Activated naive CD8-positive, alpha-beta T cell treated with anti-CD3 and anti-CD28 coated beads, Interleukin-2, amount 50 U/mL, for 24 hours (primary cell): ENCODE measurements around the gene NDUFS8.
A peak's percentile ranks its signal among the peaks of the same experiment; 100 is the strongest.

Experiments used
- ATAC-seq: fragments of 150-1000 bp; cut with Tn5 transposase; one replicate; pipeline ENCODE4 v1.10.0; 2021
- DNase-seq: peaks from one replicate; pipeline ENCODE4 v3.0.0; 2021
- H3K27ac Mint-ChIP-seq: one replicate; pipeline ENCODE4 v1.8.0; 2021; ENCODE audit warnings: mild to moderate bottlenecking, mixed read lengths
- H3K27me3 Mint-ChIP-seq: one replicate; pipeline ENCODE4 v1.8.0; 2021; ENCODE audit warnings: mixed read lengths
- H3K36me3 Mint-ChIP-seq: one replicate; pipeline ENCODE4 v1.8.0; 2021; ENCODE audit warnings: low read depth, mixed read lengths
- H3K4me1 Mint-ChIP-seq: one replicate; pipeline ENCODE4 v1.8.0; 2021; ENCODE audit warnings: mixed read lengths
- H3K4me3 Mint-ChIP-seq: one replicate; pipeline ENCODE4 v1.8.0; 2021; ENCODE audit warnings: mild to moderate bottlenecking, moderate library complexity, mixed read lengths
- H3K9me3 Mint-ChIP-seq: one replicate; pipeline ENCODE4 v1.8.0; 2021; ENCODE audit warnings: mixed read lengths

The NDUFS8 gene

DNA sequence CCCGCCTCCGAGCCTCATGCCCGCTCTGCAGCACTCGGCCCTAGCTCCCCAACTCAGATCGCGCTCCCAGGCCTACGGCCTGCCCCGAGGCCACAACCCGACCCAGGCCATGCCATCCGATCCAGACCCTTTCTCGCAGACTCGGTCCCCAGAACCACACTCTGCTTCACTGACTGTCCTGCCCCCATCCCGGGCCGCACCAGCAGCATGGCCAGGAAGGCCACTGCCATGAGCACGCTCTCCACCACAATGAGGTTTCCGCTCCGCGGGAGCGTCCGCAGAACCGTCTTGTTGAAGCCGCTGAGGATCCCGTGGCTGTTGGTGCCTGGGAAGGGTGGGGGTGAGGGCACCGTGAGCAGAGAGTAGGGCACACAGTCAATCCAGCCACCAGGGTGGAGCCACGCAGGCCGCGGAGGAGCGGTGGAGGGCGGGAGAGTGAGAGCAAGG lies 33.0 kb upstream of the NDUFS8 start:
- ATAC-seq (no peak), DNase-seq (no peak)
- H3K4me3 Mint-ChIP-seq = no peak overlapping the region
- H3K9me3 Mint-ChIP-seq = no peaks in the 10 kb centered on the region
- H3K4me1 Mint-ChIP-seq = peaks cover 27% of the 10 kb centered on the region
- H3K27me3 Mint-ChIP-seq = no peaks in the 10 kb centered on the region
- peaks cover 4% of the 10 kb centered on the region for H3K36me3 Mint-ChIP-seq
- H3K27ac Mint-ChIP-seq = no peak overlapping the region

DNA sequence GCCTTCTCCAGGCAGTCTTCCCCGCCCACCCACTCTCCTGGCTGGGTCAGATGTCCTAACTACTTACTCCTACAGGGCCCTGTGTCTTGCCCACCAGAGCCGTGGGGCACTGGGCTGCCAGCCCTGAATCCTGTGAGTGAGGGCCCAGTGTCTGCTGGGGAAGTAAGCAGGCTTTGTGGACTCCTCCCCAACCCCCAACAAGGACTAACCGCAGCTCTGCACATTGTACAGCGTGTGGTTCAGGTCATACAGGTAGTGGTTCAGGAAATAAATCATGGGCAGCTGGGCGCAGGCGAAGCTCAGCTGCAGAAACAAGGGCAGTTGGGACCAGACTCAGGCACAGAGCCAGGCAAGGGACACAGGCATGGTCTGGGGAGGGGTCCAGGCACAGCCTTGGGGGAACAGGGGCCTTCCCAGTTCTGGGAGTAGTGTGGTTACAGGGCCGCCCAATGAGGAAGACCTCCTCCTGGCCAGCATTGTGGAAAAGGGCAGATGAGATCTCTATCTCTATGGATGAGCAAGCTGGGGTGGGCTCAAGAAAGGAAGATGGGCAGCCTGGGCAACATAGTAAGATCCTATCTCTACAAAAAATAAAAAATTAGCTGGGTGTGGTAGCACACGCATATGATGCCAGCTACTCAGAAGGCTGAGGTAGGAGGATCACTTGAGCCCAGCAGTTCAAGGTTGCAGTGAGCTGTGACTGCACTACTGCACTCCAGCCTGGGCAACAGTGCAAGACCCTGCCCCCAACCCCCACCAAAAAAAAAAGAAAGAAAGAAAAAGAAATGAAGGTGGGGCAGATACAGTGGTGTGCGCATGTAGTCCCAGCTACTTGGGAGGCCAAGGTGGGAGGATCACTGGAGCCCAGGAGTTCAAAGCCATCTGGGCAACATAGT lies 32.1 kb upstream of the NDUFS8 start:
- Mint-ChIP-seq H3K4me1 (peaks cover 33% of the 10 kb centered on the region), H3K36me3 (peaks cover 4% of the 10 kb centered on the region), H3K27ac (no peak overlapping the region), H3K27me3 (no peaks in the 10 kb centered on the region), H3K9me3 (no peaks in the 10 kb centered on the region), H3K4me3 (no peak overlapping the region)
- DNase-seq (no peak), ATAC-seq (no peak)

DNA sequence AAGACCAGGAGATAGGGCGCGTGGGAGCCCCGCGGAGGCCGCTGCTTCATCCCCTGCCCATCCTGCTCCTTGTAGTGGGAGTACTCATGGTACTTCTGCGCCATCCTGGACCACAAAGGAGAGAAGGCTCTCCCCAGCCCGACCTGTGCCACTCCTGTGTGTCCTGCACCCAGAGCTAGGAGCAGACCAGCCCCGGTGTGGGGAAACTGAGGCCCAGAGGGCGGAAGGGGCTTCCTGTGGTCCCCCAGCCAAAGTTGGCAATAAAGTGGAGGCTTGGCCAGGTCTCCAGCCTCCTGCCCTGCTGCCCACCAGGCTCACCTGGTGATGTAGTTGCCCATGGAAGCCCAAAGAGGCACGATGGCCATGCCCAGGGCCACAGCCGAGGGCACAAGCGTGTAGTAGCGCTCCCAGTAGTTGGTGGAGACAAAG lies 31.3 kb upstream of the NDUFS8 start:
- H3K36me3 Mint-ChIP-seq = peaks cover 4% of the 10 kb centered on the region
- H3K4me3 Mint-ChIP-seq = no peak overlapping the region
- no peak overlapping the region for H3K27ac Mint-ChIP-seq
- DNase-seq (no peak), ATAC-seq (no peak)
- peaks cover 31% of the 10 kb centered on the region for H3K4me1 Mint-ChIP-seq
- H3K9me3 Mint-ChIP-seq = no peaks in the 10 kb centered on the region
- no peaks in the 10 kb centered on the region for H3K27me3 Mint-ChIP-seq

DNA sequence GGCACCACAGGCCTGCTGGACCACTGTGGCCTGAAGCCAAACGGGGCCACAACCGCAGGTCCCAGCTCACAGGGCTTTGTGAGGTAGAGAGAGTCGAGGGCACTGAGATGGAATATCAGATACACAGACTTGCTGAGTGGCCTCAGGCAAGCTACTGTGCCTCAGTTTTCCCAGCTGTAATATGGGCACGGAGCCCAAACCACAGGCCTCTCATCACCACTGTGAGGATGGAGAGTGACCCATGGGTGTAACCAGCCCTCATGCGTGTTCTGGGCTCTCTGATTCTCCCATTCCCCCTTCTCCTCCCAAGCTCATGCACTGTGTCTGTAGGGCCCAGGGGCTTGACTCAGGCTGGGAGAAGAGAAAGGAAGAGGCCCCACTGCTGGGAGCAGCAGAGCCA lies 30.8 kb upstream of the NDUFS8 start:
- Mint-ChIP-seq H3K27ac (no peak overlapping the region), H3K4me1 (peaks cover 34% of the 10 kb centered on the region), H3K36me3 (peaks cover 4% of the 10 kb centered on the region), H3K9me3 (no peaks in the 10 kb centered on the region), H3K27me3 (no peaks in the 10 kb centered on the region), H3K4me3 (no peak overlapping the region)
- no peak for ATAC-seq
- no peak for DNase-seq

DNA sequence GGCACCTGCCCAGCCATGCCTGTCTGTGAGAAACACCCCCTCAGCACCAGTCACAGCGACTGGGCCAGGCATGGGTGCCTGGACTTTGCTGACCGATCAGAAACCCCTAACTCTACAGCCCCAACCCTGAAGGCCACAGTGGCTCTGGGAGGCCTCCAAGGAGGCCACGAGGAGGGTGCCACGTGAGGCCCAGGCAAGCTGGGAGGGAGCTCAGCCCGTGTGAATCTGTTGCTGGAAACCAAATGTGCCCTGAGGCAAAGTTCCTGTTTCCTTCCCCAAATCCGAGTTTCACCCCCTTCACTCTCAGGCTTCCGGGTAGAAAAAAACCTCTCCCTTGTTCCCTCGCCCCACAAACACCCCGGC lies 27.9 kb upstream of the NDUFS8 start:
- ATAC-seq (no peak), DNase-seq (no peak)
- Mint-ChIP-seq H3K4me3 (peak overlapping the region; percentile 78), H3K27me3 (no peaks in the 10 kb centered on the region), H3K4me1 (peaks cover 31% of the 10 kb centered on the region), H3K27ac (peak overlapping the region; percentile 61), H3K36me3 (no peaks in the 10 kb centered on the region), H3K9me3 (no peaks in the 10 kb centered on the region)

DNA sequence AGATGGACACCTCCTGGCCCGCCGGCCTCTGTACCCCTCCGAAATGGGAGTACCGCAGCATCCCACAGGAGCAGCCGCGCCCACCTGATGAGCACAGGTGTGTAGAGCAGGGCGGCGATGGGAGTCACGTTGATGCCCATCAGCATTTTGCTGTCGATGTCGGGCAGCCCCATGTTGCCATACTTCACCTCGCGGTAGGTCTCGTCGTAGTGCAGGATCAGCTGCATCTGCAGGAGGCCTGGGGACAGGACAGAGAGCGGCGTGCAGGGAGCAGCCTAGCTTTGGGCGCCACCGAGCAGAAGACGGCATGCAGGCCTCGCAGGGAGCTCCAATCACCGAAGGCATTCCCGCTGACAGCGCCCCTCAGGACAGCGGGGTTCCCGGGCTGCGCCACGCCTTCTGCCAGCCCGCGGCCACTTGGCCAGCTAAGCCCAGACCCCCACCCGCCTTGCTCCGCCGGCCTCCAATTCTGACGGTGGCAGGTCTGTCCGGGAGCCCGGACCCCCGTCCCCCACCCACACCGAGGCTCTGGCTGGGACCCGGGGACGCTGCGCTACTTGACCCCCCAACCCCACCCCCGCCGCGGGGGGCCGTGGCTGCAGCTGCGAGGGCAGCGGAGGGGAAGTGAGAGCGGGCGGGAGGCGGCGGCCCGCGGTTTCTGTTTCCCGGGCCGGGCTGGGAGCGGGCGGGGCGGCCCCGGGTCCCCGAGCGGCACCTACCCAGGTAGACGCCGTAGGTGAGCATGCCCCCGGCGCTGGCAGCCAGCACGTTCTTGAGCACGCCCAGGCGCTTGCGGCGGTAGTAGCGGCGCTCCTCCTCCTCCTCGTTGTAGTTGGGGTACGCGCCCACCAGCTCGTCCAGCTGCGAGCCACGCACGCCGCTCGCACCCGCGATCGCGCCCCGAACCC lies 27.3 kb upstream of the NDUFS8 start:
- peak overlapping the region; percentile 52 for H3K27ac Mint-ChIP-seq
- peak overlapping the region; percentile 78 for H3K4me3 Mint-ChIP-seq
- H3K27me3 Mint-ChIP-seq = no peaks in the 10 kb centered on the region
- DNase-seq (peak; percentile 55), ATAC-seq (peak; percentile 46)
- H3K36me3 Mint-ChIP-seq = no peaks in the 10 kb centered on the region
- peaks cover 26% of the 10 kb centered on the region for H3K4me1 Mint-ChIP-seq
- no peaks in the 10 kb centered on the region for H3K9me3 Mint-ChIP-seq

DNA sequence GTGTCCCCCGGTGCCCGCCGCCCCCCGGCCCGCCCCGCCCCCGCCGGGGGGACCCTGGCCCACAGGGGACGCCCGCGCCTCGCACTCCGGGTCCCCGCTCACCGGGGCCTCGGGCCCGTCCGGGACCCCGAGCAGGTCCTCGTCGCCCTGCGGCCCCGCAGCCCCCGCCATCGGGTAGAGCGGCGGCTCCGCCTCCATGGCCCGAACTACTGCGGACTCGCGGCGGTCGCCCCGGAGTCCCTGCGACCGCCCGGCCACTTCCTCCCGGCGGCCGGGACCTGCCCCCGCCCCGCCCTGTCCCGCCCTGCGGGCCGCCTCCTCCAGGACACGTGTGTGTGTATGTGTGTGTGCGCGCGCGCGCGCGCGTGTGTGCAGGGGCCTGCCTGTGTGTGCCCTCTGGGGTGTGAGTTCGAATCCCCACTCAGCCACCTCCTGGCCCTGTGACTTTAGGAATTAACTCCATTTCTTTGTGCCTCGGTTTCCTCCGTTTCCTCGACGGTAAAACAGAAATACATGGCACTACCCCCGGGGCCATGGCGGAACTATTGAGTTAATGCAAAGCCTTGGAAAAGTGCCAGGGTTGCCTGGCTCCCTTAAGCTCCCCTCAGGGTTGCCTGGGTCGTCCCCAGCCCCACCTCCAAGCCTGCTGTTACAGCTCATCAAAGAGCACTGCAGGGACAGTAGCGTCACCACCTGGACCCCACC lies 26.5 kb upstream of the NDUFS8 start, which contains the start of gene UNC93B1:
Gene UNC93B1 (minus strand): TSS at position 252 of the 705 bp plus-strand sequence. CDS start 54 bp downstream, at position 198.
- Mint-ChIP-seq H3K9me3 (no peaks in the 10 kb centered on the region), H3K27ac (peak within 1 kb of the TSS; percentile 73), H3K36me3 (no peaks in the 10 kb centered on the region), H3K27me3 (no peaks in the 10 kb centered on the region), H3K4me3 (peak within 1 kb of the TSS; percentile 78), H3K4me1 (peaks cover 23% of the 10 kb centered on the region)
- DNase-seq (peak; percentile 87), ATAC-seq (peak; percentile 93)

DNA sequence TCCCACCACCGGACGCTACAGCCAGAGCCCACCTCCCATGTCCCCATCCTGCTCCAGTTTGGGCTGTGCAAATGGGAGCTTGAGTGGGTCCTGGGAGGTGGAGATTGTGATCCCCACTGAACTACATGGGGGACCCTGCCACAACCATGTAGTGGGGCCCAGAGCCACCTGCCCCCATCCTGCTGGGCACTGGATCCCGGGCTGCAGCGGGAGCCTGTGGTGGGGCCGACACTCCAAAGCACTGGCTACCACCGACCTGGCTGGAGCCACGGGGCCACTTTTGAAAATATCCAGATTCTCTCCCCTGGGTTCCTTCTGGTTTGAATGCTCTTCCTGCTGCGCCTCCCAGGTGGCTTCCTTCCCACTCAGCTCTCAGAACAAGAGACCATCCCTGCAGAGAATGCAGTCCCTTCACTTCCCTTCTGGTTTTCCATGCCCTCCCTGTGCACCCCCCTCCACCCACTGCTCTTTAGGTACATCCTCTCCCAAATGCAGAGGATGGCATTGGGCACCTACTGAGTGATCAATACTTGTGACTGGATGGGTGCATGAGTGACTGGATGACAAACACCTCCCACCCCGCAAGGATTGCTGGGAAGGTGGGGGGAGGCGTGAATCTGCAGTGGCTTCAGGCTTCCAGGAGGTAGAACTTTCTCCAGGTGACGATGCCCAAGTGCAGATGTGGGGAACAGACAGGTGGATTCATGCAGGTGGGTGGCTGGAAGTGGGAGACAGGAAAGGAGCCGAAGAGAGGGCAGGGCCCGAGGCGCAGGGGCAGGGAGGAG lies 25.7 kb upstream of the NDUFS8 start:
- H3K4me3 Mint-ChIP-seq = peak overlapping the region; percentile 76
- DNase-seq = no peak
- peaks cover 30% of the 10 kb centered on the region for H3K4me1 Mint-ChIP-seq
- H3K27ac Mint-ChIP-seq = peak overlapping the region; percentile 73
- H3K9me3 Mint-ChIP-seq = no peaks in the 10 kb centered on the region
- no peaks in the 10 kb centered on the region for H3K36me3 Mint-ChIP-seq
- ATAC-seq = no peak
- H3K27me3 Mint-ChIP-seq = no peaks in the 10 kb centered on the region

DNA sequence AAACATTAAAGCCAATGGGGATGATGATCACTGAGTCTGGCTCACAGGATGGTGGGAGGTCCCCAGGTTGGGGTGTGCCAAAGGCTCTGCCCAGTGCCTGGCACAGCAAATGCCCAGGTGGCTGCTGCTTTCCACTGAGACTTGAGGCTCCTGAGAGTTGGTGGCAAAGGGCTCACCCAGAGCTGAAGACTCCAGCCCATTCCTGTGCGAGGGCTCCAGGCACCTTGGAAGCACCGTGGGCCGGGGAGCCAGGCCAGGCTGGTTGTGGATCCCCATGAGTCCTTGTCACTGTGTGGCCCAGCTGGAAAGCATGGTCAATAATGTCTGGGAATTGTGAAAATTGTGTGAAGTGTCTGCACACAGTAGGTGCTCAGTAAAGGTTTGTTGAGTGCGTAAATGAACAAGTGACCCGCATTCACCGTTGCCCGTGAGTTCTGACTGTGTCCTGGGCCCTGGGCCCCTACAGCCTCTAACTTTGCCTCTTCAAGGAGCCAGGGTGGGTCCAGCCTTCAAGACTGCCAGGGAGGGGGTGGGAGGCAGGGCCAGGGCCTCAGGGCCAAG lies 23.8 kb upstream of the NDUFS8 start:
- DNase-seq (no peak), ATAC-seq (no peak)
- H3K27me3 Mint-ChIP-seq = peaks cover 2% of the 10 kb centered on the region
- H3K36me3 Mint-ChIP-seq = no peaks in the 10 kb centered on the region
- no peak overlapping the region for H3K4me3 Mint-ChIP-seq
- peaks cover 30% of the 10 kb centered on the region for H3K4me1 Mint-ChIP-seq
- H3K27ac Mint-ChIP-seq = no peak overlapping the region
- H3K9me3 Mint-ChIP-seq = no peaks in the 10 kb centered on the region

DNA sequence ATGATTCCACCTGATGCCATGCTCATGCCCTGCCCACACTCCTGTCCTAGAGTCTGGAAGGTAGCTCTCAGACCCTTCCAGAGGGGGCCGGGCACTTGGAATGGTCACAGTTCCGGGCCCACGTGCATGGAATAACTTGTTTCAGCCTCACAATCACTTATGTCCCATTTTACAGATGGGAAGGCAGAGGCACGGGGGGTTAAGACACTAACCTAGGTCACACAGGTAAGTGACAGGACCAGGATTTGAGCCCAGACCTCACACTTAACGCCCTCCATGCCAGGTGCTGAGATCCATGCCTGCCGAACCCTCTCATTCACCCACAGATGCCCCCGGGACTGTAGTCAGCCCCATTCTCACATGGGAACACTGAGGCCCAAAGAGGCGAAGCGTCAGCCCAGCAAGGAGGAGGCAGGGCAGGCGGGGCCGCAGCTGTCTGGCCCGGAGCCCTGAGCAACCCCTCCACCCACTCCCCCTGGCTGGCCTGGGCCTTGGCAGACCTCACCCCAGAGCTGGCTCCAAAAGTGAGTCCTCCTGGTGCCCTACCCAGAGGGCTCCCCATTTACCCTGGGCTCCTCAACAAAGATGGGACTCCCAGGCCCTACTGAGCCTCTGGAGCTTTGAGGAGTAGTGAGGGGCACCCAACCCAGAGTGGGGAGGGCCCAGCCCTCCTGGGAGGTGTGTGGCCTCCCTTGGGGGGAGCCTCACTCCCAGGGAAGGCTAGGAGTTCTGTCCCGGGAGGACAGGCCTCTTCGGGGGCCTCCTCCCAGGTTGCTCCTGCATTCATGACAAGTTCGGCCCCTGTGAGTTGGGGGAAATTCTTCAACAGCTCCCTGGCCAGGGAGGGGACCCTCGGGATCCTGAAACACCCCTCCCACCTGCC lies 22.7 kb upstream of the NDUFS8 start:
- ATAC-seq = no peak
- no peaks in the 10 kb centered on the region for H3K36me3 Mint-ChIP-seq
- peaks cover 23% of the 10 kb centered on the region for H3K4me1 Mint-ChIP-seq
- DNase-seq = no peak
- no peaks in the 10 kb centered on the region for H3K9me3 Mint-ChIP-seq
- H3K4me3 Mint-ChIP-seq = no peak overlapping the region
- H3K27me3 Mint-ChIP-seq = peaks cover 2% of the 10 kb centered on the region
- H3K27ac Mint-ChIP-seq = no peak overlapping the region

DNA sequence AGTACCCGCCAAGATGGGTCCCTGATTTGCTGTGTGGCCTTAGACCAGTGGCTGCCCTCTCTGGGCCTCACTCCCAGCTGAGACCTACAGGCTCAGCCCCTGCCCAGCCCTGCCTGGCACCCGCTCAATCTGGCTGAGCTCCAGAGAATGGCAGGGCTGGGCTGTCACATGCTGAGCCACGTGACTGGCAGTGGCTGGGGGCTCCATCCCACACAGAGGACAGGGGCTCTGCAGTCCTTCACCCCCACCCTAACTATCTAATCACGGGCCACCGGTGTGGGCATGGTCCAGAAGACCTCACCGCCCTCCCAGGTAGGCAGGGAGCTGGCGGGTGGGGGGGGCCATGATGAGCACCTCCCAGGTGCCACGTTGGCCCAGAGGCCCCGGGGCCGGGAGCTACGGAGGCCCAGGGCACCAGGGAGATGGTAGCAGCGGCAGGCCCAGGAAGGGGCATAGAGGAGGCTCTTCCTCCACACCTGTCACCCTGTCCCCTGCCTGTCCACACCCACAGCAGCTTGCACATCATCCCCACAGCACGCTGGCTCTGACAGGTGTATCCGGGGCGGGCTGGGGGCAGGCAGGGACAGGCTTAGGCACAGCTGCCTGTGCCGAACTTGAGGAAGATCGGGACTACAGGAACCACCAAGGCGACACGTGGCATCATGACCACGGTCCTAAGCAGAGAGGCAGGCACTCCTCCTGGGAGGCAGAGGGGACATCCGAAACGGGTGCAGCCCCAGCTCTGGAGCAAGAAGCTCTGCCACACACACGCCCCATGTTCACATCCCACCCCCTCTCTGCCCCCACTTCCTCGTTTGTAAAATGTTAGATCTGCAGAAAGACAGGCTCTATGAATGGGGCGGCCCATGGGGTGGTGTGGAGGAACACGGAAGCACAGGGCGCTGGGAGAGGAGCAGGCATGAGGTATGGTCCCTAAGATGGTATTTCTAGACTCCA lies 21.8 kb upstream of the NDUFS8 start:
- Mint-ChIP-seq H3K27me3 (peaks cover 2% of the 10 kb centered on the region), H3K27ac (no peak overlapping the region), H3K4me1 (peaks cover 20% of the 10 kb centered on the region), H3K9me3 (no peaks in the 10 kb centered on the region), H3K4me3 (no peak overlapping the region), H3K36me3 (no peaks in the 10 kb centered on the region)
- no peak for ATAC-seq
- DNase-seq = no peak
